B cell (primary cell): ENCODE measurements around the gene KLRC1. TPM values are rescaled to one million over a fixed set of nuclear protein-coding genes. Genes with fewer than 3 reads are reported as not detected.

Experiments
- ATAC-seq: fragments of 200-7000 bp; cut with Tn5 transposase; one replicate; pipeline ENCODE4 v1.10.0; 2021; ENCODE audit warnings: low read depth, mild to moderate bottlenecking, moderate number of reproducible peaks, moderate library complexity
- CTCF ChIA-PET: fragments of 350-600 bp; sonication (Branson Sonifier 250); formaldehyde crosslinking; loops from one replicate; lab custom pipeline; 2021; ENCODE audit warnings: antibody characterized with exemption, inconsistent platforms; lab: Charles Lee
- POLR2A ChIA-PET: fragments of 350-600 bp; sonication (Branson Sonifier 250); formaldehyde crosslinking; loops from one replicate; lab custom pipeline; 2021; ENCODE audit warnings: antibody characterized with exemption; lab: Charles Lee
- DNase-seq: peaks from one replicate; pipeline ENCODE4 v3.0.0; 2013
- H2AFZ ChIP-seq: 2 replicates; pipeline ENCODE4 v1.6.1; 2012; ENCODE audit warnings: mild to moderate bottlenecking, low read depth, low read length; ENCODE audit not compliant: insufficient read depth, poor library complexity, severe bottlenecking
- H3K27ac ChIP-seq, 2 donors: 1 replicate in 1 of 2; 2 replicates in 1 of 2; pipeline ENCODE4 v1.5.1; 2012 to 2013; ENCODE audit warnings: low read length in 2 of 2, mild to moderate bottlenecking in 2 of 2, moderate library complexity in 1 of 2
- H3K27me3 ChIP-seq, 4 experiments: fragments of 200-600 bp in 1 of 4; sonication (generic) in 1 of 4; replicated peaks in 1 of 4; 1 replicate in 2 of 4; 2 replicates in 2 of 4; pipeline versions ENCODE4 v1.6.1 to v1.7.0; 2013 to 2016; ENCODE audit warnings: low read length in 3 of 4, mild to moderate bottlenecking in 2 of 4, mixed read lengths in 1 of 4, moderate library complexity in 1 of 4; ENCODE audit not compliant: insufficient read depth in 4 of 4, control insufficient read depth in 3 of 4; ENCODE audit errors: control extremely low read depth in 1 of 4
- H3K36me3 ChIP-seq, 2 experiments: replicated peaks in 1 of 2; 1 replicate in 1 of 2; 2 replicates in 1 of 2; pipeline versions ENCODE4 v1.6.1 to v1.7.1; 2013; ENCODE audit warnings: low read length in 1 of 2; ENCODE audit not compliant: insufficient read depth in 2 of 2, control insufficient read depth in 1 of 2; ENCODE audit errors: control extremely low read depth in 1 of 2, extremely low read depth in 1 of 2
- H3K4me1 ChIP-seq, 2 donors: fragments of 200-600 bp in 1 of 2; sonication (generic) in 1 of 2; 1 replicate in 1 of 2; 2 replicates in 1 of 2; pipeline versions ENCODE4 v1.5.1 to v1.6.1; 2013 to 2017; ENCODE audit warnings: low read length in 2 of 2; ENCODE audit not compliant: control insufficient read depth in 2 of 2, insufficient read depth in 2 of 2
- H3K4me2 ChIP-seq: replicated peaks from 2 replicates; pipeline ENCODE3; 2012; ENCODE audit warnings: mild to moderate bottlenecking, low read depth, low read length; ENCODE audit not compliant: poor library complexity, severe bottlenecking
- H3K4me3 ChIP-seq, 5 experiments: fragments of 200-600 bp in 1 of 5; sonication (generic) in 1 of 5; 1 replicate in 3 of 5; 2 replicates in 2 of 5; pipeline versions ENCODE4 v1.5.1 to v1.7.0; 2011 to 2016; ENCODE audit warnings: low read length in 4 of 5, mild to moderate bottlenecking in 4 of 5, low read depth in 2 of 5, control low read depth in 1 of 5, moderate library complexity in 1 of 5; ENCODE audit not compliant: insufficient read depth in 1 of 5; ENCODE audit errors: control extremely low read depth in 1 of 5, extremely low read depth in 1 of 5
- H3K79me2 ChIP-seq: fragments of 200-600 bp; sonication (generic); one replicate; pipeline ENCODE4 v1.6.0; 2016; ENCODE audit warnings: low read length; ENCODE audit not compliant: control insufficient read depth, insufficient read depth
- H3K9ac ChIP-seq: fragments of 200-600 bp; sonication (generic); 2 replicates; pipeline ENCODE4 v1.6.1; 2017; ENCODE audit warnings: mild to moderate bottlenecking, low read length, moderate library complexity
- H3K9me3 ChIP-seq, 3 donors: one replicate each; pipeline versions ENCODE4 v1.6.1 to v1.7.1; 2013; ENCODE audit warnings: low read length in 2 of 3; ENCODE audit not compliant: control insufficient read depth in 2 of 3, insufficient read depth in 1 of 3; ENCODE audit errors: control extremely low read depth in 1 of 3
- H4K20me1 ChIP-seq: 2 replicates; pipeline ENCODE4 v1.6.0; 2012; ENCODE audit warnings: mild to moderate bottlenecking, low read length; ENCODE audit not compliant: insufficient read depth, control insufficient read depth, poor library complexity, severe bottlenecking
- H3K27ac Mint-ChIP-seq: one replicate; pipeline ENCODE4 v1.8.0; 2021; ENCODE audit warnings: mixed read lengths
- H3K27me3 Mint-ChIP-seq: one replicate; pipeline ENCODE4 v1.8.0; 2021; ENCODE audit warnings: mixed read lengths
- H3K4me1 Mint-ChIP-seq: one replicate; pipeline ENCODE4 v1.8.0; 2021; ENCODE audit warnings: mixed read lengths
- H3K4me3 Mint-ChIP-seq: one replicate; pipeline ENCODE4 v1.8.0; 2021; ENCODE audit warnings: mixed read lengths
- H3K9me3 Mint-ChIP-seq: one replicate; pipeline ENCODE4 v1.8.0; 2022; ENCODE audit warnings: mixed read lengths; ENCODE audit not compliant: insufficient read depth
- CTCF ChIP-seq: fragments of 200-600 bp; IDR thresholded peaks from one replicate; pipeline ENCODE4 v1.8.0; 2022; ENCODE audit warnings: antibody characterized with exemption, mild to moderate bottlenecking
- EZH2 ChIP-seq: IDR thresholded peaks from 2 replicates; pipeline ENCODE4 v1.6.1; 2012; ENCODE audit warnings: borderline replicate concordance, low read depth, mild to moderate bottlenecking, moderate library complexity, low read length; ENCODE audit not compliant: insufficient read depth, poor library complexity, severe bottlenecking
- WGBS: methylation state at CpG from one replicate; pipeline ENCODE4 v1.1.5; 2013; ENCODE audit warnings: missing lambda C conversion rate; ENCODE audit not compliant: insufficient coverage; 5-methylcytosine and 5-hydroxymethylcytosine counted together
- intact Hi-C: fragments of 100-400 bp; cut with micrococcal nuclease; formaldehyde crosslinking; loops from one replicate; pipeline ENCODE4 v1.10.0; 2022
- polyA plus RNA-seq: library from polyadenylated mRNA; depleted of rRNA; stranded (reverse); fragments of >200 nt; gene quantifications from 2 replicates; pipeline ENCODE4 v1.2.3, GENCODE V29; 2012
- total RNA-seq, 2 donors: library from RNA; stranded (reverse); fragments of 120-200 nt in 1 of 2; gene quantifications; 1 replicate in 1 of 2; 2 replicates in 1 of 2; pipeline versions ENCODE4 v1.2.3 to v1.2.4, GENCODE V29; 2013 to 2022

Gene KLRC1
- total and polyA plus RNA-seq, 2 donors (not counting 1 experiment from before 2014, with no cell fraction given), result not detected

- Histone ChIP-seq H3K9me3 (no peaks in the 10 kb centered on the region), H3K9ac (no peak overlapping the region), H3K4me1 (no peaks in the 10 kb centered on the region), H3K4me3 (no peak overlapping the region), H3K27ac (no peak overlapping the region), H2AFZ (no peak overlapping the region), H3K79me2 (no peaks in the 10 kb centered on the region), H4K20me1 (no peaks in the 10 kb centered on the region), H3K27me3 (no peaks in the 10 kb centered on the region), H3K4me2 (no peak overlapping the region), H3K36me3 (no peaks in the 10 kb centered on the region)
- WGBS, result 80% methylated on average over 1 of the region's 1 CpG
- TF ChIP-seq CTCF (no peak), EZH2 (no peak)
- no peak for ATAC-seq
- Mint-ChIP-seq H3K4me1 (no peaks in the 10 kb centered on the region), H3K4me3 (no peak overlapping the region), H3K9me3 (no peaks in the 10 kb centered on the region), H3K27ac (no peak overlapping the region), H3K27me3 (peaks cover 32% of the 10 kb centered on the region)
- intact Hi-C loops, result no loop called here
- no peak for DNase-seq
- POLR2A ChIA-PET, result no interaction called here
- CTCF ChIA-PET, result no interaction called here
Measured at GRCh38 chr12:10498042-10498441, 44.9 kb upstream of the KLRC1 start.

GRCh38 chr12:10497602-10498001 lies 44.4 kb upstream of the KLRC1 start:
- Histone ChIP-seq H3K9me3 (no peaks in the 10 kb centered on the region), H3K79me2 (no peaks in the 10 kb centered on the region), H3K9ac (no peak overlapping the region), H2AFZ (no peak overlapping the region), H3K4me2 (no peak overlapping the region), H4K20me1 (no peaks in the 10 kb centered on the region), H3K27ac (no peak overlapping the region), H3K4me3 (no peak overlapping the region), H3K4me1 (no peaks in the 10 kb centered on the region), H3K36me3 (no peaks in the 10 kb centered on the region), H3K27me3 (no peaks in the 10 kb centered on the region)
- CTCF ChIA-PET, result no interaction called here
- TF ChIP-seq CTCF (no peak), EZH2 (no peak)
- intact Hi-C loops, result no loop called here
- 78% methylated on average over 2 of the region's 2 CpGs for WGBS
- no peaks in the 10 kb centered on the region for H3K4me1 Mint-ChIP-seq
- ATAC-seq (no peak), DNase-seq (no peak)
- POLR2A ChIA-PET, result no interaction called here
- H3K9me3 Mint-ChIP-seq, result no peaks in the 10 kb centered on the region
- no peak overlapping the region for H3K4me3 Mint-ChIP-seq
- peaks cover 29% of the 10 kb centered on the region for H3K27me3 Mint-ChIP-seq
- no peak overlapping the region for H3K27ac Mint-ChIP-seq
